Muscle of arm (tissue), 12 donors: ENCODE data around the gene OLFML1. TPM values are rescaled to one million over a fixed set of nuclear protein-coding genes. Genes with fewer than 3 reads are reported as not detected.

Source experiments
- DNase-seq: peaks from one replicate; pipeline ENCODE4 v3.0.0-alpha.2; 2013
- polyA plus RNA-seq, 12 donors: library from polyadenylated mRNA; unstranded; fragments of 120-200 nt; gene quantifications; one replicate each; pipeline ENCODE4 v1.2.1, GENCODE V29; 2013; ENCODE audit not compliant: insufficient read length in 12 of 12

Gene OLFML1
- polyA plus RNA-seq, 12 donors, result 40.4 to 66.6 (median 50.5) TPM; not detected in 1

- DNase-seq, result no peak
Observed at GRCh38 chr11:7469351-7469865, 15.9 kb upstream of the OLFML1 start.

- DNase-seq, result no peak
Observed at GRCh38 chr11:7471071-7471470, 14.2 kb upstream of the OLFML1 start.

DNA sequence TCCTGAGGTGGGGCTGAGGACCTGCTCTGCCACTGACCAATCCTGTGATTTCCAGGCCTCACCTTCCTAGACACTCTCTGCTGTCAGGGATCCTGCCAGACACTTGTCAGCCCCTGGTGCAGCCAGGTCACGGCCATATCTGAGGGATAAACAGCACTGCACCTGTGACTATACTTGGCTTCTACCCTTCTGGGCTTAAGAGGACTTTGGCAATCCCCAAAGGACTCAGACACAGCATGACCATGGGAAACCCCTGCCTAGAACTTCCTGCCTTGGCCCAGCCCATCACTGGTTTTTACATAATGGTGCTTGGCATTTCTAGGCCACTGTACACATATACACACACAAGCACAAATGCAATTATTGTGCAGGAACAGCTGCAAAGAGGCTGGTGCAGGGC is 11.6 kb upstream of the OLFML1 start:
- DNase-seq, result no peak

- peak; percentile 15 for DNase-seq
Observed at GRCh38 chr11:7480113-7480512, 5.2 kb upstream of the OLFML1 start.

GRCh38 chr11:7484131-7484530 is 1.2 kb upstream of the OLFML1 start:
- no peak for DNase-seq

- no peak for DNase-seq
Observed at GRCh38 chr11:7484645-7485044, 661 bp upstream of the OLFML1 start.

DNA sequence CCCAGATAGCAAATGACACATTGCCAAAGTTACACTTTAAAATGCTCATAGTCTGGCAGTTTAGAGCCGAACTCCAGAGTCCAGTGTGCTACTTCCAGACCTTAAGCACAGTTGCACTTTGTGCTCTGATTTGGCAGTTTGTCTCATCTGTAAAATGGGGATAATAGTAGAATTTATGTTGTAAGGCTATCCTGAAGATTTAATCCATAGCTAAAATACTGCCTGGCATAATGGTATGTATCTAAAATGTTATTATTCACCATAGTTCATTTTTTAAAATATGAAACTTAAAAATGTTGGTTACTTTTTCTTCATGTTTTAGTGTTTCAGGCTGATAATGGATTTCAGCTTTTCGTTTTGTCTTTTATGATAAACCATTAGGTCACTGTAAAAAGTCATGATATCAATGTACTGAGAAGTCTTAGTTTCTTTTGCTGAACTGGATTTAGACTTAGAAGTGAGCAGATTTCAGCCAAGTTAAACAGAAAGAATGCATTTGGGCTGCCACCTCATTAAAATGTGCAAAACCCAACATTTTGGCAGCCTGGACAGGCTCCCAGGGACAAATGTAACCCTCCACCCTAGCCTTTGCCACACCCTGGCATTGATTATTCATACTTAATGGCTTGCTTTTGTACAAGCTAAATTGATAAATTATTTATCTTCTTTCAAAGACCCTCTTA is 933 bp downstream of the OLFML1 start:
- DNase-seq, result no peak

GRCh38 chr11:7486781-7487140 is 1.5 kb downstream of the OLFML1 start:
- peak; percentile 75 for DNase-seq

DNA sequence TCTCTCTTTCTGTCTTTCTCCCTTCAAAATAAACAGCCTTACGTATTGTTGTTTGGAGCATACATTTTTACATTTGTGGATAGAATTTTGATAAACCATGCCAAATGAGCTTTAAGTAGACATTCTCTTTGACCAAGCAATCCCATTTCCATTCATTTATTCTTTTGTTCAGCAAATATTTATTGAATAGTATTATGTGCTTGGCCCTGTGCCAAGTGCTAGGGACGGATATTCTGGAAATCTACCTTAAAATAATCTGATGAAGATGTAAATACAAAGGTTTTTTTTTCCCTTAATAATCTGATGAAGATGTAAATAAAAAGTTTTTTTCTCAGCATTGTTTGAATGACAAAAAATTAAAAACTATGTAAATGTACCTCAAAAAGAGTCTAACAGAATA is 2.1 kb downstream of the OLFML1 start:
- no peak for DNase-seq

DNA sequence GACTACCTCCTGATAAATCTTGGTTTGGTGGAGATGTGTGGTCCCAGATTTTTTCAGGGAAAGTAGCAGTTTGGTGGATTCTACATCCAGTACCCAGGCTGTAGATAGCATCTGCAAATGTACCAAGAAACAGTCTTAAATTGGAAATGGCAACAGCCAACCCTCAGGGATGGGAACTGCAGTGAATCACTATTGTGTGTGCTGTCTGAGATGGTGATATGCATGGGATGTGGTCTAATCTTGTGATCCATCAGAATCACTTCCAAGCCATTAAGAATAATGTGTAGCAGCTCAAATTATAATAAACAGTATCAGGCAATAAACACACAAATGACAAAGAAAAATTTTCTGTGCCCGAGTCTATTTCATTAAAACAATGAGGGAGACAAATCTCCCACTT is 3.4 kb downstream of the OLFML1 start:
- no peak for DNase-seq

DNA sequence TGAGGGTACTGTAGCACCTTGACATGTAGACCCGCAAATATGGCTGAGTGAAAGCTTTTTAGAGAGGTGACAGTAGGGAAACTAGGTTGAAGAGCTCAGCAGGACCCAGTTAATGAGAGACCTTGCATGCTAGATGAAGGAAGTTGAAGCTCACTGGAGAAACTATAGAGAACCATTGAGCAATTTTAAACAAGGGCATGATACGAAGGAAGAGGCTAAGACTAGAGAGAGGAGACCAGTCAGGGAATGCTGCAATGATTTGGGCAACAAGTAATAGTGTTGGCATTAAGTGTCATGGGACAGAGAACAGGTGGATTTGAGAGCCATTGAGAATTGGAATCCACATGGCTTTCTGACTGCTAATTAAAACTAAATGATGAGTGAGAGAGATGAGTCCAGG is 4.1 kb downstream of the OLFML1 start:
- DNase-seq, result no peak

DNA sequence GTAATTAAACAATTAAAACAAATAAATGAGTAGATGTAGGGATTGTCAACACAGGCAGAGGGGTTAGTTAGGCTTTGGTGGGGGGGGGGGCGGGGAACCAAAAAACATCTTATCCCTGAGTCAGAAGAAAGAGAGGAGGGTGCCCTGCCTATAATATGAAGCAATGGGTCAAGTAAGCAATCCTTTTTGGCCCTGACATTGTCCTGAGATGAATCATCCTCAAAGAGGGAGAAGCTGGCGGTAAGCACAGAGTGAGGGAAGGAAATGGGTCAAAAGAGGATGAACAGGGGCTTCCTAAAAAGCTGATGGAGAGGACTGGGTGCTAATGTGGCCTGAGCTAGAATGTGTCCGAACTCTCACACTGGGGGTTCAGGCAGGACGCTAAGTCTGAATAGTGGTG is 4.7 kb downstream of the OLFML1 start:
- no peak for DNase-seq

- DNase-seq, result no peak
Observed at GRCh38 chr11:7490535-7490934, 5.2 kb downstream of the OLFML1 start.

DNA sequence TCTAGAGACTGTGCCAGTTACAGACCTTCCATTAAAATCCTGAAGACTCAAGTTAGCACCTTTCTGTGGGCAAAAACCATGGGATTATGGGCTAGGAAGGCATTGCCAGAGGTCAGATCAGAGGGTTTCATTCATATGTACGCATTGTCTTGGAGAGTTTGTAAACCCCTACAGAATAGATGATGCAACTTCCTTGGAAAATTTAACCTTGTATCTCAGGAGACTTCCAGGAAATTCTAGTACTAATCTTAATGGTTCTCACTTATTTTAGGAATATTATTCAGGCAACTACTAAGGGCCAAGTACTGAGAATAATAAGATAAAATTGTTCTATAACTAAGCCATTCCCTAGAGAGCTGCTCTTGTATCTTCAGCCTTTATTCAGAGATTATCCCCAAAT is 6.9 kb downstream of the OLFML1 start:
- DNase-seq, result no peak

GRCh38 chr11:7493670-7494069 is 8.4 kb downstream of the OLFML1 start:
- DNase-seq, result no peak

- DNase-seq, result no peak
Observed at GRCh38 chr11:7494086-7494745, 8.9 kb downstream of the OLFML1 start.

DNA sequence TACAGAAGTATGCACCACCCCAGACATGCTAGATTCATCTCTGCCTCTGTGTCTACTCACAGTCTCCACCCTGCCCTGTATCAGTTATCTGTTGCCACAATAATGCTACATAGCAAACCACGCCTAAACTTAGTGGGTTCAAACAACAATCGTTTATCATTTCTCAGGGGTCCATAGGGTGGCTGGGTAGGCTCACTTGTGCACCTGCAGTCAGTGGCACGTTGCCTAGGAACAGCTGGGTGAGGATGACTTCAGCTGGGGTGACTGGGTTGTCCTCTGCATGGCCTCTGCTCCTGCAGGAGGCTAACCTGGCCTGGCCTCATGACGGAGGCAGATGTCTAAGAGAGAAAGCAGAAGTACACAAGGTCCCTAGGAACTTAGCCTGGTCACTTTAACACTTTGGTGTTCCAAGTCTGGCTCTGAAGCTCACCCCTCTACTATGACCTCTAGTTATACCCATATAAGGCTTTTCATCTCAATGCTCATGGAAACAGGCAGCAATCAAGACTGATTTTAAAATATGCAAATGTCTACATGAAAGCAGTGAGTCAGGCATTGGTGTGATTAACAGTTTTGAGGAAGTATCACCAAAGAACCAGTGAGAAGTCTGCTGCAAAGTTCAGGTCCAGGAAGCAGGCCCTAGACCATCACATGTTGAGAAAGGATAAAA is 10.7 kb downstream of the OLFML1 start:
- DNase-seq, result no peak

DNA sequence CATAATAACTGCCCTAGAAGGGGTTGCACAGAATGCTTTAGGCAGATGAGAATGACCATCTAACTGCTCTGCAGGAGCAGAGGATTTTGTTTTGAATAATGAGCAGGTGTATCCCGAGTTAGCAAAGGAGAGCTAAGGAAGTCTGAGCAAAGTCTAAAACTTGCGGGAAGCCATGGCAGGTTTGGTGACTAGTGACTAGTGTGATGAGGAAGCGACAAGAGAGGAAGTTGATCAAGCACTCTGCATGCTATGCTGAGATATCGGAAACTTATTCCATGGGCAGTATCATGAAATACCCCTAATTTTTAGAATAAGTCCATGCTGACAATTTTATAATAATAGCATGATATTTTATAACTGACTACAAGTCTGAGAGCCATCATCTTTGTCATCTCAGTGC is 12.9 kb downstream of the OLFML1 start:
- no peak for DNase-seq

DNA sequence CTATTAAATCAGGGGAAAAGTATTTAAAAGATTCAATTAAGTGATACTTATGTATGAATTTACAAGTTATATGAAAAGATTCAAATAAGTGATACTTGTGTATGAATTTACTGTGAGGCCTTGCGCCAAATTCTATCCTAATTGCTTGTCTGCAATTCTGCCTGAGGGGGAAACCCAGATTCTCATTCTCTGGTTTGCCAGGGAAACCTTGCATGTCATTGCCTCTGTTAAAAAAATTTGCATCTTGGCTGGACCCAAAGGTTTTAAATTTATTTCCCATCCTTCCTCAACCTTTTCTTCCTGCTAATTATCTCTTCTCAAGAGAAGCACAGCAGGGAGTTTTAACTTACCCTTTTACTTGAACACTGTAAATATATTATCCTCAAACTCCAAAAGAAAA is 13.8 kb downstream of the OLFML1 start:
- no peak for DNase-seq

- DNase-seq, result no peak
Observed at GRCh38 chr11:7500251-7500650, 14.9 kb downstream of the OLFML1 start.

- no peak for DNase-seq
Observed at GRCh38 chr11:7501251-7501650, 15.9 kb downstream of the OLFML1 start.

- no peak for DNase-seq
Observed at GRCh38 chr11:7501894-7502293, 16.6 kb downstream of the OLFML1 start.

DNA sequence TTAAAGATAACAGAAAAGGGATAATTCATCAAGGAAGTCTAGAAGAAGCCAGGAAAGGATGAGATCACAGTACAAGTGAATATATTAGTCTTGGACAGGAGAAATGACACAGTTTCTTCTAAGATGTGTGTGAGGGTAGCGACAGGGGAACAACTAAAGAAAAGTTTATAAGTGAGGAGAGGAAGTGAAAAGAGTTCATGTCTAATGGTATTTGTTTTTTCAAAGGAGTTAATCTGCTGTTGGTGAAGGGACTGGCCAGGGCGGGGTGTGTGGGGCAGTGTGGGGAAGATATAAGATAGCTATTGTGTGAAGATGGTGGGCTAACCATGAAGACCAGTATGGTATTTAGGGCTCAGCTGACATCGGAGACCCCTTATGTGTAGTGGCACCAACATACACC is 20.9 kb downstream of the OLFML1 start:
- DNase-seq, result no peak
